Measurements from ENCODE around the gene CLIP3. TPM values are rescaled to one million over a fixed set of nuclear protein-coding genes. Genes with fewer than 3 reads are reported as not detected.

Gene CLIP3
- total RNA-seq, 2 donors from 2014 or later: 21.3 to 29.0 TPM

- Histone ChIP-seq H3K9me3 (no peaks in the 10 kb centered on the region), H3K36me3 (peaks cover 15% of the 10 kb centered on the region), H3K27me3 (replicated peaks; ENCODE audit: insufficient read depth) (no peaks in the 10 kb centered on the region), H3K4me1 (ENCODE audit: control insufficient read depth in 1 of 2, low read depth in 2 of 2) (peaks cover 5 to 10% of the 10 kb centered on the region in 2 donors), H3K27ac (no peak overlapping the region), H3K4me3 (no peak overlapping the region)
- no peak for ATAC-seq (ENCODE audit: insufficient number of reproducible peaks, low FRiP score, low read depth)
- no peak for TF ChIP-seq CTCF (IDR thresholded peaks at IDR 0.05)
- DNase-seq (ENCODE audit: low spot score): no peak
Observed at GRCh38 chr19:36030264-36031148, 2.2 kb downstream of the CLIP3 start.

GRCh38 chr19:36028313-36029041 is 4.2 kb downstream of the CLIP3 start:
- H3K36me3 ChIP-seq: peaks cover 26% of the 10 kb centered on the region
- no peak overlapping the region for H3K27ac ChIP-seq
- no peak for ATAC-seq (ENCODE audit: insufficient number of reproducible peaks, low FRiP score, low read depth)

GRCh38 chr19:36027696-36028095 is 5.0 kb downstream of the CLIP3 start:
- DNase-seq (ENCODE audit: low spot score) (no peak), ATAC-seq (ENCODE audit: insufficient number of reproducible peaks, low FRiP score, low read depth) (no peak)
- H3K9me3 ChIP-seq: no peaks in the 10 kb centered on the region
- TF ChIP-seq CTCF (IDR thresholded peaks at IDR 0.05): no peak
- no peak overlapping the region for H3K27ac ChIP-seq
- H3K27me3 ChIP-seq (replicated peaks; ENCODE audit: insufficient read depth): no peaks in the 10 kb centered on the region
- H3K4me1 ChIP-seq (ENCODE audit: control insufficient read depth in 1 of 2, low read depth in 2 of 2): peaks cover 5% of the 10 kb centered on the region in 2 donors
- no peak overlapping the region for H3K4me3 ChIP-seq
- peaks cover 26% of the 10 kb centered on the region for H3K36me3 ChIP-seq

More at GRCh38 chr19:36028313-36029041, 4.2 kb downstream of the CLIP3 start:
- H3K27me3 ChIP-seq (replicated peaks; ENCODE audit: insufficient read depth): no peaks in the 10 kb centered on the region
- peaks cover 5 to 10% of the 10 kb centered on the region in 2 donors for H3K4me1 ChIP-seq (ENCODE audit: control insufficient read depth in 1 of 2, low read depth in 2 of 2)
- TF ChIP-seq CTCF (IDR thresholded peaks at IDR 0.05): no peak
- H3K4me3 ChIP-seq: no peak overlapping the region
- no peaks in the 10 kb centered on the region for H3K9me3 ChIP-seq
- DNase-seq (ENCODE audit: low spot score): no peak

- ATAC-seq (ENCODE audit: insufficient number of reproducible peaks, low FRiP score, low read depth) (no peak), DNase-seq (ENCODE audit: low spot score) (no peak)
- no peak for TF ChIP-seq CTCF (IDR thresholded peaks at IDR 0.05)
- no peaks in the 10 kb centered on the region for H3K4me1 ChIP-seq (ENCODE audit: control insufficient read depth in 1 of 2, low read depth in 2 of 2)
- no peaks in the 10 kb centered on the region for H3K27me3 ChIP-seq (replicated peaks; ENCODE audit: insufficient read depth)
- H3K4me3 ChIP-seq: no peak overlapping the region
- H3K36me3 ChIP-seq: peaks cover 30% of the 10 kb centered on the region
- H3K27ac ChIP-seq: no peak overlapping the region
- no peaks in the 10 kb centered on the region for H3K9me3 ChIP-seq
Observed at GRCh38 chr19:36026091-36026876, 6.4 kb downstream of the CLIP3 start.
